WERI-Rb-1 (cell line): ENCODE data around the gene GRM5.

Experiments
- DNase-seq: peaks from one replicate; pipeline ENCODE4 v3.0.0-alpha.2; 2020
- H3K27ac ChIP-seq: fragments of 250-450 bp; sonication (Bioruptor Pico); 2 replicates; pipeline ENCODE4 v1.5.1; 2020; ENCODE audit warnings: mild to moderate bottlenecking, moderate library complexity
- H3K27me3 ChIP-seq: fragments of 250-450 bp; sonication (Bioruptor Pico); 2 replicates; pipeline ENCODE4 v1.5.1; 2021; ENCODE audit warnings: mild to moderate bottlenecking, low read depth, moderate library complexity; ENCODE audit not compliant: insufficient read depth, severe bottlenecking
- H3K36me3 ChIP-seq: fragments of 250-450 bp; sonication (Bioruptor Pico); 2 replicates; pipeline ENCODE4 v1.5.1; 2020; ENCODE audit warnings: mild to moderate bottlenecking, moderate library complexity
- H3K4me3 ChIP-seq: 2 replicates; pipeline ENCODE4 v1.5.1; 2011; ENCODE audit warnings: low read depth, mild to moderate bottlenecking, control low read depth, low read length
- H3K9me3 ChIP-seq: fragments of 250-450 bp; sonication (Bioruptor Pico); 2 replicates; pipeline ENCODE4 v1.5.1; 2021; ENCODE audit warnings: mild to moderate bottlenecking, moderate library complexity; ENCODE audit not compliant: severe bottlenecking
- TF ChIP-seq, protein P1 (sequence below): IDR thresholded peaks from 2 replicates; pipeline ENCODE4 v1.5.1; 2011; ENCODE audit warnings: low read depth, mild to moderate bottlenecking, control low read depth, inconsistent platforms, low read length

The GRM5 gene

DNA sequence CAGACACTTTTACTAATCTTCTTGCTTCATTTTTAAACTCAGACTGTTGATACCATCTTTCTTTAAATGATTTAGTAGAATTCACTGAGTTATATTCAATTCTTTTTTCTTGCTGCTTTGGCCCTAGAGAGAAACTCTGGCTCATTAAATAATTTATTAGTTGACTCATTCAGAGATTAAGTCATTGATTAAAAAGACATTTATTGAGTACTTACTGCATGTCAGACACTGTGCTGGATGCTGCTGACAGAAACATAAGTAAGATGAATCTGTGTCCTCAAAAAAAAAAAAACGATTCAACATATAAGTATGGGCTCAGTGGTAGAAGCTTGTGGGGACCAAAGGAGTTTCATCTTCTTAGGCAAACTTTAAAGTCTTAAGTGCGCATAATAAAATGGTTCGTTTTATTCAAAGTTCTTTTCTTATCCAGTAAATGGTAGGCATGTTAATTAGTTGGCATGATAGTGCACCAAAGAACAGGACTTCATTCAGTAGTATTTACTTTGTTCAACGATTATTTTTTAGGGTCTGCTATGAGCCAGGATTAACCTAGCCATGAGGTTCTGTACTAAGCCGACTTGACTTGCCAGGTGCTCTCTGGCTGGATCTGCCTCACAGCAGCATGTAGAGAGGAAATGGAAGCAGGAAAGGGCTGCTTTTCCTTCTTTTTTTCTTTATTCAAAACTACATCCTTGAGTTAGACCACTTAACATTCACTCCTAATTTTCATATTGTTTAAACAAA lies 447.3 kb downstream of the GRM5 start:
- Histone ChIP-seq H3K9me3 (no peaks in the 10 kb centered on the region), H3K27ac (peak overlapping the region; percentile 85), H3K36me3 (no peaks in the 10 kb centered on the region), H3K27me3 (no peaks in the 10 kb centered on the region), H3K4me3 (no peak overlapping the region)
- peak; percentile 69 for DNase-seq
- TF ChIP-seq, protein P1, sequence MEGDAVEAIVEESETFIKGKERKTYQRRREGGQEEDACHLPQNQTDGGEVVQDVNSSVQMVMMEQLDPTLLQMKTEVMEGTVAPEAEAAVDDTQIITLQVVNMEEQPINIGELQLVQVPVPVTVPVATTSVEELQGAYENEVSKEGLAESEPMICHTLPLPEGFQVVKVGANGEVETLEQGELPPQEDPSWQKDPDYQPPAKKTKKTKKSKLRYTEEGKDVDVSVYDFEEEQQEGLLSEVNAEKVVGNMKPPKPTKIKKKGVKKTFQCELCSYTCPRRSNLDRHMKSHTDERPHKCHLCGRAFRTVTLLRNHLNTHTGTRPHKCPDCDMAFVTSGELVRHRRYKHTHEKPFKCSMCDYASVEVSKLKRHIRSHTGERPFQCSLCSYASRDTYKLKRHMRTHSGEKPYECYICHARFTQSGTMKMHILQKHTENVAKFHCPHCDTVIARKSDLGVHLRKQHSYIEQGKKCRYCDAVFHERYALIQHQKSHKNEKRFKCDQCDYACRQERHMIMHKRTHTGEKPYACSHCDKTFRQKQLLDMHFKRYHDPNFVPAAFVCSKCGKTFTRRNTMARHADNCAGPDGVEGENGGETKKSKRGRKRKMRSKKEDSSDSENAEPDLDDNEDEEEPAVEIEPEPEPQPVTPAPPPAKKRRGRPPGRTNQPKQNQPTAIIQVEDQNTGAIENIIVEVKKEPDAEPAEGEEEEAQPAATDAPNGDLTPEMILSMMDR: no peak

DNA sequence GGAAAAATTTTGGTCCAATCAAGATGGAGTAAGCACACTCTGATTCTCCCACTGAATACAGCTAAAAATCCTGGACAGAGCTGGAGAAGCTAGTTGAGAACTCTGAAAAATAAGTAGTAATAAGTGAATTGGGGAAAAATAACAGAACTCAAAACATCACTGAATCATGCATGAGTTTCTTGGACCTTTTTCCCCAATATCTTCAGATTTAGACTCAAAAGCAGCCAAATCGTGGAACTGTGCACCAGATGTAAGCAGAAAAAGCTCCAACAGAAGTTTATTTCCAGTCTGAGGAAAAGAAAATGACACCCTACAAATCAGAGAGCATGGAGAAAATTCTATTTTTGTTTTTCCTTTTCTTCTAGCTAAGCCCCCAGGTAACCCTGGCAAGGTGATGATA lies 448.6 kb downstream of the GRM5 start:
- DNase-seq: no peak
- Histone ChIP-seq H3K27ac (peak overlapping the region; percentile 85), H3K4me3 (no peak overlapping the region), H3K9me3 (peaks cover 3% of the 10 kb centered on the region), H3K36me3 (no peaks in the 10 kb centered on the region), H3K27me3 (no peaks in the 10 kb centered on the region)
- TF ChIP-seq, protein P1: no peak

DNA sequence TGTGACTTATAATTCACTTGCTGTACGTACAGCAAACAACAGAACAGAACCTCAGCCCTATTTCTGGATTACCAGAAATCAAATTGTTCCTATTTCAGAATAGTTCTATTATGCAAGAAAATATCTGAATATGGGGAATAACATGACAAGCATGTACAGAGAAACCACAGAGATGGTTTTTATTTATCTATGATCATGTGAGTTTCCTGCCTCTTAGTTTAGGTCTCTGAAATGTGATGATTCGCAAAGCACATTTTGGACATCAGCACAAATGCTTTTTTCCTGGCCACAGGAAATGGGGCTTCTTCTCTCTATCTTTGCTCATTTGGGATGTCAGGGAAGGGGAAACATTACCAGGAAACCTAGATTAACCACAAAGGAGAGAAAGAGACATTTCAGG lies 461.5 kb downstream of the GRM5 start:
- no peak for DNase-seq
- Histone ChIP-seq H3K4me3 (no peak overlapping the region), H3K9me3 (no peaks in the 10 kb centered on the region), H3K27ac (no peak overlapping the region), H3K27me3 (no peaks in the 10 kb centered on the region), H3K36me3 (no peaks in the 10 kb centered on the region)
- TF ChIP-seq, protein P1: no peak

DNA sequence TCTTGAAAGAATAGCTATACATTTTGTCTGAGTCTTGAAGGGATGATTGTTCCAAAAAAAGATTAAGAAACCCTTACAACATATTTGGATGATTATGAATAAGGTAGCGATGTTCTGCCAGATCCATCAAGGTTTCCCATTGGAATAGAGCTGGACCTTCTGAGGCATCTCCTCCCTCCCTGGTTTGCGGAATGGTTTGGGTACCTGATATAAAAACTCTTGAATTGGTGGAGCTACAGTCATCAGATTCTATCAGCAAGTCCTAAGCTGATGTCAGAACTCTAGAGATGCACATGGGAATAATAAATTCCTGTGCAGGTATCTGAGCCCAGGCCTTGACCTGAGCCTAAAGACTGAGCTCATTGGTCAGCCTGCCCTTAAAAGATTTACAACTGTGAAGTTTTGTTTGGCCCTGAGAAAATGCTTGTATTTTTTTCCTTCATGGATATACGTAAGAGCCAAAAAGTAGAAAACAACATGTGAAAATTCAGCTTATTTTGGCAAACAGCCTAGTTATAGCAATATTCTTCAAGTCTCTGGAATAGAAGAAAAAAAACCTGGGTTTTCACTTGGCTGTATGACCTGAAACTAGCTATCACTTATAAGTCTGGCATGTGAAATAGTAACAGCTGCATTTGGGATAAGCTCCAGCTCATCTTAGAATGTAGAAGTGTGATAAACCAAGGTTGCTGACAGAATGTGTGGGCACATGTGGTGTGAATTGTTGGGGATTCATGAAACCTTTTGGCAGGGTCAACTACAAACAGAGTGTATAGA lies 462.5 kb downstream of the GRM5 start:
- no peak for DNase-seq
- Histone ChIP-seq H3K9me3 (no peaks in the 10 kb centered on the region), H3K27ac (no peak overlapping the region), H3K36me3 (no peaks in the 10 kb centered on the region), H3K4me3 (no peak overlapping the region), H3K27me3 (no peaks in the 10 kb centered on the region)
- TF ChIP-seq, protein P1: no peak

DNA sequence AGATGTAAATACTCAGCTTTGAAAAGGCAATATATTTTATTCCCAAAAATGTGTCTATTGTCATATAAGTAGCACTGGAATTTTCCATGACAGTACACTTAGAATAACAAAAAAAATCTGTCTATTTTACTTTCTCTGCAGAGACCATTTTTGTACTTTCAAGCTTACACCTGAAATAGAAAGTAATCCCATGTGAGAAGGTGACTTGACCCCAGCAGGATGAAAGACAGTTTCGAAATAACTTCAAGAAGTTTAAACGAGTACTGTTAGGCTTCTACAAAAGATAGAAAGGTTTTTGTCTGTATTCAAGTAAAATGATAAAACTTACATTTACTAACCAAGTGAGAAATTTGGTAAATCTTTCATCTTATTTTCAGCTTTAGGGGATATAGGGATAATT lies 468.4 kb downstream of the GRM5 start:
- H3K36me3 ChIP-seq: no peaks in the 10 kb centered on the region
- no peaks in the 10 kb centered on the region for H3K9me3 ChIP-seq
- TF ChIP-seq, protein P1: no peak
- H3K4me3 ChIP-seq: no peak overlapping the region
- no peak for DNase-seq
- H3K27me3 ChIP-seq: no peaks in the 10 kb centered on the region
- H3K27ac ChIP-seq: no peak overlapping the region
